GM23248 (cell line): Measurements from ENCODE around the gene SHISA5.

Experiments
- EZH2 ChIP-seq: fragments of 200-600 bp; sonication (generic); IDR thresholded peaks from 2 replicates; pipeline ENCODE4 v1.6.1; 2018; ENCODE audit warnings: antibody characterized with exemption, mild to moderate bottlenecking; ENCODE audit not compliant: insufficient read depth, poor library complexity, severe bottlenecking
- EZH2phosphoT487 ChIP-seq: fragments of 200-600 bp; sonication (generic); IDR thresholded peaks from 2 replicates; pipeline ENCODE4 v1.6.1; 2018; ENCODE audit warnings: antibody characterized with exemption, moderate library complexity, mild to moderate bottlenecking, low read depth; ENCODE audit not compliant: insufficient read depth

GRCh38 chr3:48553361-48553760 lies 49.4 kb upstream of the SHISA5 start:
- TF ChIP-seq EZH2 (no peak), EZH2phosphoT487 (no peak)
